ENCODE measurements around the gene RGS9. TPM values are rescaled to one million over a fixed set of nuclear protein-coding genes. Genes with fewer than 3 reads are reported as not detected.

The RGS9 gene
- polyA plus RNA-seq, 1 donor from 2014 or later = 0.61 TPM

GRCh38 chr17:65243838-65244625 lies 106.9 kb downstream of the RGS9 start:
- Mint-ChIP-seq H3K4me1 (peaks cover 0 to 1% (median 1%) of the 10 kb centered on the region in 3 donors), H3K9me3 (peaks cover 0 to 2% (median 0%) of the 10 kb centered on the region in 3 donors), H3K27me3 (peaks cover 12% of the 10 kb centered on the region), H3K27ac (no peak overlapping the region), H3K4me3 (no peak overlapping the region), H3K36me3 (no peaks in the 10 kb centered on the region)

- Mint-ChIP-seq H3K27me3 (peaks cover 15% of the 10 kb centered on the region), H3K4me3 (no peak overlapping the region), H3K36me3 (no peaks in the 10 kb centered on the region), H3K27ac (peak overlapping the region in 2 of 3 donors; percentile 6 to 47), H3K4me1 (peaks cover 0 to 1% (median 1%) of the 10 kb centered on the region in 3 donors), H3K9me3 (no peaks in the 10 kb centered on the region)
Observed at GRCh38 chr17:65246252-65246651, 109.1 kb downstream of the RGS9 start.

GRCh38 chr17:65249774-65250173 lies 112.6 kb downstream of the RGS9 start:
- no peak overlapping the region for H3K4me3 Mint-ChIP-seq
- H3K9me3 Mint-ChIP-seq = peaks cover 1 to 10% (median 6%) of the 10 kb centered on the region in 3 donors
- H3K36me3 Mint-ChIP-seq = no peaks in the 10 kb centered on the region
- H3K4me1 Mint-ChIP-seq = peaks cover 0 to 1% (median 1%) of the 10 kb centered on the region in 3 donors
- H3K27ac Mint-ChIP-seq = no peak overlapping the region
- peaks cover 13% of the 10 kb centered on the region for H3K27me3 Mint-ChIP-seq

- peaks cover 4% of the 10 kb centered on the region for H3K27me3 Mint-ChIP-seq
- peaks cover 7 to 23% (median 10%) of the 10 kb centered on the region in 3 donors for H3K9me3 Mint-ChIP-seq
Observed at GRCh38 chr17:65254166-65254565, 117.0 kb downstream of the RGS9 start.

GRCh38 chr17:65259281-65259680 lies 122.1 kb downstream of the RGS9 start:
- Mint-ChIP-seq H3K27me3 (peaks cover 7% of the 10 kb centered on the region), H3K9me3 (peaks cover 6 to 18% (median 7%) of the 10 kb centered on the region in 3 donors), H3K27ac (no peak overlapping the region), H3K4me3 (no peak overlapping the region), H3K4me1 (no peaks in the 10 kb centered on the region), H3K36me3 (peaks cover 3% of the 10 kb centered on the region)

More at GRCh38 chr17:65254166-65254565, 117.0 kb downstream of the RGS9 start:
- H3K4me1 Mint-ChIP-seq = no peaks in the 10 kb centered on the region
- H3K27ac Mint-ChIP-seq = no peak overlapping the region
- H3K4me3 Mint-ChIP-seq = no peak overlapping the region
- peaks cover 3% of the 10 kb centered on the region for H3K36me3 Mint-ChIP-seq

GRCh38 chr17:65259696-65260485 lies 122.7 kb downstream of the RGS9 start:
- Mint-ChIP-seq H3K9me3 (peaks cover 6 to 12% (median 7%) of the 10 kb centered on the region in 3 donors), H3K4me3 (no peak overlapping the region), H3K4me1 (no peaks in the 10 kb centered on the region), H3K36me3 (peaks cover 3% of the 10 kb centered on the region), H3K27ac (no peak overlapping the region), H3K27me3 (peaks cover 7% of the 10 kb centered on the region)

GRCh38 chr17:65260626-65261025 lies 123.5 kb downstream of the RGS9 start:
- Mint-ChIP-seq H3K27ac (no peak overlapping the region), H3K9me3 (peaks cover 6 to 13% (median 7%) of the 10 kb centered on the region in 3 donors), H3K4me1 (peaks cover 0 to 2% (median 0%) of the 10 kb centered on the region in 3 donors), H3K36me3 (peaks cover 3% of the 10 kb centered on the region), H3K27me3 (peaks cover 7% of the 10 kb centered on the region), H3K4me3 (no peak overlapping the region)

GRCh38 chr17:65261152-65261551 lies 124.0 kb downstream of the RGS9 start:
- Mint-ChIP-seq H3K36me3 (peaks cover 3% of the 10 kb centered on the region), H3K27me3 (peaks cover 7% of the 10 kb centered on the region), H3K4me3 (no peak overlapping the region), H3K4me1 (peaks cover 0 to 2% (median 0%) of the 10 kb centered on the region in 3 donors), H3K9me3 (peaks cover 6 to 14% (median 7%) of the 10 kb centered on the region in 3 donors), H3K27ac (no peak overlapping the region)

- Mint-ChIP-seq H3K4me1 (peaks cover 0 to 2% (median 0%) of the 10 kb centered on the region in 3 donors), H3K9me3 (peaks cover 5 to 16% (median 8%) of the 10 kb centered on the region in 3 donors), H3K27ac (no peak overlapping the region), H3K4me3 (no peak overlapping the region), H3K36me3 (no peaks in the 10 kb centered on the region), H3K27me3 (peaks cover 7% of the 10 kb centered on the region)
Observed at GRCh38 chr17:65261682-65262636, 124.8 kb downstream of the RGS9 start.

- no peak overlapping the region for H3K27ac Mint-ChIP-seq
- H3K4me3 Mint-ChIP-seq = no peak overlapping the region
- H3K9me3 Mint-ChIP-seq = peaks cover 4 to 15% (median 12%) of the 10 kb centered on the region in 3 donors
- H3K27me3 Mint-ChIP-seq = peaks cover 9% of the 10 kb centered on the region
- peaks cover 0 to 2% (median 0%) of the 10 kb centered on the region in 3 donors for H3K4me1 Mint-ChIP-seq
- no peaks in the 10 kb centered on the region for H3K36me3 Mint-ChIP-seq
Observed at GRCh38 chr17:65265276-65265675, 128.1 kb downstream of the RGS9 start.

GRCh38 chr17:65268832-65269231 lies 131.7 kb downstream of the RGS9 start:
- Mint-ChIP-seq H3K27me3 (peaks cover 13% of the 10 kb centered on the region), H3K4me3 (no peak overlapping the region), H3K36me3 (no peaks in the 10 kb centered on the region), H3K9me3 (peaks cover 4 to 15% (median 9%) of the 10 kb centered on the region in 3 donors), H3K27ac (no peak overlapping the region), H3K4me1 (peaks cover 0 to 2% (median 0%) of the 10 kb centered on the region in 3 donors)

- H3K27ac Mint-ChIP-seq = no peak overlapping the region
- H3K27me3 Mint-ChIP-seq = peaks cover 13% of the 10 kb centered on the region
- H3K9me3 Mint-ChIP-seq = peaks cover 4 to 13% (median 9%) of the 10 kb centered on the region in 3 donors
- H3K36me3 Mint-ChIP-seq = no peaks in the 10 kb centered on the region
- H3K4me1 Mint-ChIP-seq = no peaks in the 10 kb centered on the region
- no peak overlapping the region for H3K4me3 Mint-ChIP-seq
Observed at GRCh38 chr17:65270499-65271253, 133.5 kb downstream of the RGS9 start.

- Mint-ChIP-seq H3K27ac (no peak overlapping the region), H3K9me3 (peaks cover 4 to 9% (median 8%) of the 10 kb centered on the region in 3 donors), H3K36me3 (no peaks in the 10 kb centered on the region), H3K27me3 (peaks cover 13% of the 10 kb centered on the region), H3K4me3 (no peak overlapping the region), H3K4me1 (no peaks in the 10 kb centered on the region)
Observed at GRCh38 chr17:65271296-65271695, 134.1 kb downstream of the RGS9 start.
